Sigmoid colon (tissue), 7 donors: ENCODE results near the gene C19orf12. TPM values are rescaled to one million over a fixed set of nuclear protein-coding genes. Genes with fewer than 3 reads are reported as not detected.

Source experiments
- DNase-seq: peaks from one replicate; pipeline ENCODE4 v3.0.0-alpha.2; 2019
- H3K27ac ChIP-seq, 4 donors: fragments of 200-600 bp; sonication (generic); one replicate each; pipeline ENCODE4 v1.5.1; 2016 to 2019; ENCODE audit warnings: mild to moderate bottlenecking in 1 of 4
- H3K27me3 ChIP-seq, 3 donors: fragments of 200-600 bp; sonication (generic); one replicate each; pipeline ENCODE4 v1.5.1; 2019; ENCODE audit warnings: mild to moderate bottlenecking in 1 of 3
- H3K36me3 ChIP-seq, 4 donors: fragments of 200-600 bp; sonication (generic); one replicate each; pipeline ENCODE4 v1.5.1; 2016 to 2019
- H3K4me1 ChIP-seq, 4 donors: fragments of 200-600 bp; sonication (generic); one replicate each; pipeline ENCODE4 v1.5.1; 2017 to 2019
- H3K4me3 ChIP-seq, 4 donors: fragments of 200-600 bp; sonication (generic); one replicate each; pipeline ENCODE4 v1.5.1; 2017 to 2019; ENCODE audit warnings: mild to moderate bottlenecking in 2 of 4, moderate library complexity in 1 of 4
- H3K9me3 ChIP-seq, 4 donors: fragments of 200-600 bp in 3 of 4; sonication (generic) in 3 of 4; one replicate each; pipeline versions ENCODE4 v1.5.1 to v1.6.1; 2013 to 2019
- CTCF ChIP-seq, 4 experiments: fragments of 450-650 bp in 3 of 4; fragments of 200-600 bp in 1 of 4; IDR thresholded peaks; one replicate each; pipeline ENCODE4 v1.5.1; 2016 to 2019; ENCODE audit warnings: antibody characterized with exemption in 4 of 4, mild to moderate bottlenecking in 3 of 4, moderate library complexity in 2 of 4
- EP300 ChIP-seq, 4 donors: sonication (generic); formaldehyde crosslinking; IDR thresholded peaks; one replicate each; pipeline ENCODE4 v1.6.1; 2017; ENCODE audit warnings: antibody characterized with exemption in 4 of 4
- POLR2A ChIP-seq, 2 donors: fragments of 450-650 bp; IDR thresholded peaks; one replicate each; pipeline ENCODE4 v1.6.1; 2016; ENCODE audit warnings: antibody characterized with exemption in 2 of 2, mild to moderate bottlenecking in 2 of 2, moderate library complexity in 2 of 2
- POLR2AphosphoS5 ChIP-seq, 4 donors: sonication (generic); formaldehyde crosslinking; IDR thresholded peaks; one replicate each; pipeline ENCODE4 v1.6.1; 2017; ENCODE audit warnings: antibody characterized with exemption in 4 of 4
- WGBS, 2 donors: extraction: QIAGEN DNeasy Blood & Tissue Kit; methylation state at CpG; one replicate each; pipeline ENCODE4 v1.1.7; 2013; 5-methylcytosine and 5-hydroxymethylcytosine counted together
- intact Hi-C: fragments of 100-400 bp; cut with DNase I; formaldehyde crosslinking; loops from one replicate; pipeline ENCODE4 v1.15.1; 2023
- polyA plus RNA-seq, 3 donors: library from polyadenylated mRNA; stranded (reverse); fragments of 200-250 nt; gene quantifications; one replicate each; pipeline ENCODE4 v1.2.3, GENCODE V29; 2013
- total RNA-seq, 4 donors: library from RNA; depleted of rRNA; stranded (reverse); fragments of >200 nt; gene quantifications; one replicate each; pipeline ENCODE4 v1.1.0, GENCODE V29; 2016
- donor health status: healthy with polysubstance abuse.
- donor health status: Bipolar disorder and iron deficiency.
- donor health status: healthy.

C19orf12 gene
- total and polyA plus RNA-seq, 7 donors = 13.2 to 36.0 (median 32.1) TPM

GRCh38 chr19:29674374-29675119, 40.5 kb downstream of the C19orf12 start:
- H3K4me1 ChIP-seq = peaks cover 0 to 58% (median 42%) of the 10 kb centered on the region in 4 donors
- no peak overlapping the region for H3K4me3 ChIP-seq
- peak; percentile 41 for DNase-seq
- WGBS, 2 donors = 96% methylated on average over 34 of the region's 34 CpGs
- TF ChIP-seq POLR2AphosphoS5 (IDR thresholded peaks at IDR 0.05) (no peak), CTCF (IDR thresholded peaks at IDR 0.05) (no peak), EP300 (IDR thresholded peaks at IDR 0.05) (no peak), POLR2A (IDR thresholded peaks at IDR 0.05) (no peak)
- intact Hi-C loops = no loop called here
- no peak overlapping the region for H3K27ac ChIP-seq
- H3K36me3 ChIP-seq = peaks cover 15 to 40% (median 29%) of the 10 kb centered on the region in 4 donors
- H3K27me3 ChIP-seq = no peaks in the 10 kb centered on the region
- H3K9me3 ChIP-seq = no peaks in the 10 kb centered on the region

- peaks cover 15 to 40% (median 29%) of the 10 kb centered on the region in 4 donors for H3K36me3 ChIP-seq
- intact Hi-C loops = no loop called here
- no peaks in the 10 kb centered on the region for H3K27me3 ChIP-seq
- no peak overlapping the region for H3K27ac ChIP-seq
- no peaks in the 10 kb centered on the region for H3K9me3 ChIP-seq
- no peak overlapping the region for H3K4me3 ChIP-seq
- 90 to 94% methylated on average over 57 of the region's 57 CpGs for WGBS, 2 donors
- peak; percentile 59 for DNase-seq
- peaks cover 0 to 57% (median 41%) of the 10 kb centered on the region in 4 donors for H3K4me1 ChIP-seq
- no peak for TF ChIP-seq POLR2A (IDR thresholded peaks at IDR 0.05)
- TF ChIP-seq CTCF (IDR thresholded peaks at IDR 0.05) = no peak
- no peak for TF ChIP-seq EP300 (IDR thresholded peaks at IDR 0.05)
- TF ChIP-seq POLR2AphosphoS5 (IDR thresholded peaks at IDR 0.05) = no peak
Measured at GRCh38 chr19:29673451-29674371, 41.4 kb downstream of the C19orf12 start.

- DNase-seq = peak; percentile 56
- no peak overlapping the region for H3K27ac ChIP-seq
Measured at GRCh38 chr19:29672933-29673336, 42.1 kb downstream of the C19orf12 start.

GRCh38 chr19:29672319-29672932, 42.6 kb downstream of the C19orf12 start:
- H3K27me3 ChIP-seq = no peaks in the 10 kb centered on the region
- TF ChIP-seq POLR2A (IDR thresholded peaks at IDR 0.05) (no peak), POLR2AphosphoS5 (IDR thresholded peaks at IDR 0.05) (no peak), EP300 (IDR thresholded peaks at IDR 0.05) (no peak), CTCF (IDR thresholded peaks at IDR 0.05) (no peak)
- H3K4me1 ChIP-seq = peaks cover 0 to 57% (median 40%) of the 10 kb centered on the region in 4 donors
- peak; percentile 52 for DNase-seq
- no peak overlapping the region for H3K4me3 ChIP-seq
- H3K9me3 ChIP-seq = no peaks in the 10 kb centered on the region
- 81 to 85% methylated on average over 8 of the region's 8 CpGs for WGBS, 2 donors
- peak overlapping the region in 2 of 4 donors; percentile 49 to 53 for H3K27ac ChIP-seq
- H3K36me3 ChIP-seq = peaks cover 15 to 39% (median 28%) of the 10 kb centered on the region in 4 donors
- intact Hi-C loops = no loop called here

More at GRCh38 chr19:29672933-29673336, 42.1 kb downstream of the C19orf12 start:
- H3K4me3 ChIP-seq = no peak overlapping the region
- 59 to 85% methylated on average over 11 of the region's 11 CpGs for WGBS, 2 donors
- no peaks in the 10 kb centered on the region for H3K9me3 ChIP-seq
- intact Hi-C loops = no loop called here
- no peaks in the 10 kb centered on the region for H3K27me3 ChIP-seq
- H3K4me1 ChIP-seq = peaks cover 0 to 57% (median 40%) of the 10 kb centered on the region in 4 donors
- no peak for TF ChIP-seq POLR2AphosphoS5 (IDR thresholded peaks at IDR 0.05)
- peaks cover 15 to 40% (median 29%) of the 10 kb centered on the region in 4 donors for H3K36me3 ChIP-seq
